ENCODE measurements around the gene NPHS1. TPM values are rescaled to one million over a fixed set of nuclear protein-coding genes. Genes with fewer than 3 reads are reported as not detected.

NPHS1 gene
- total RNA-seq, 1 donor from 2014 or later: not detected

GRCh38 chr19:35789195-35789977 lies 62.9 kb downstream of the NPHS1 start:
- intact Hi-C loops (cut with micrococcal nuclease): no loop called here

GRCh38 chr19:35788205-35788960 lies 63.9 kb downstream of the NPHS1 start:
- intact Hi-C loops (cut with micrococcal nuclease): no loop called here

- intact Hi-C loops (cut with micrococcal nuclease): no loop called here
These were observed 65.0 kb downstream of the NPHS1 start for GRCh38 chr19:35787227-35787799.

- intact Hi-C loops (cut with micrococcal nuclease): no loop called here
These were observed 65.8 kb downstream of the NPHS1 start for GRCh38 chr19:35786299-35787160.

- intact Hi-C loops (cut with micrococcal nuclease): no loop called here
These were observed 67.0 kb downstream of the NPHS1 start for GRCh38 chr19:35785339-35785627.

- intact Hi-C loops (cut with micrococcal nuclease): no loop called here
These were observed 67.6 kb downstream of the NPHS1 start for GRCh38 chr19:35784503-35785338.

- intact Hi-C loops (cut with micrococcal nuclease): no loop called here
These were observed 68.6 kb downstream of the NPHS1 start for GRCh38 chr19:35783469-35784434.

- intact Hi-C loops (cut with micrococcal nuclease): no loop called here
These were observed 69.7 kb downstream of the NPHS1 start for GRCh38 chr19:35782589-35782988.

GRCh38 chr19:35781650-35782049 lies 70.7 kb downstream of the NPHS1 start:
- intact Hi-C loops (cut with micrococcal nuclease): no loop called here

- intact Hi-C loops (cut with micrococcal nuclease): no loop called here
These were observed 71.6 kb downstream of the NPHS1 start for GRCh38 chr19:35780717-35781116.

- intact Hi-C loops (cut with micrococcal nuclease): no loop called here
These were observed 72.2 kb downstream of the NPHS1 start for GRCh38 chr19:35780058-35780457.

GRCh38 chr19:35779033-35779432 lies 73.3 kb downstream of the NPHS1 start:
- intact Hi-C loops (cut with micrococcal nuclease): no loop called here

- intact Hi-C loops (cut with micrococcal nuclease): no loop called here
These were observed 74.3 kb downstream of the NPHS1 start for GRCh38 chr19:35777961-35778360.

- intact Hi-C loops (cut with micrococcal nuclease): no loop called here
These were observed 75.0 kb downstream of the NPHS1 start for GRCh38 chr19:35777086-35777841.

- intact Hi-C loops (cut with micrococcal nuclease): no loop called here
These were observed 76.1 kb downstream of the NPHS1 start for GRCh38 chr19:35776102-35776788.

Data from T-helper 2 cell treated with Interferon-gamma antibody and Interleukin-4, amounts not matched to agents 100 ng/mL and 5 ng/mL, for 36 hours (primary cell).